Measurements from ENCODE around the gene ZNF813.
"Not testable (repeated sequence)": the region's sequence is repeated elsewhere in the genome, so short reads cannot be mapped to it uniquely, and the experiment has no call there.

Gene ZNF813

DNA sequence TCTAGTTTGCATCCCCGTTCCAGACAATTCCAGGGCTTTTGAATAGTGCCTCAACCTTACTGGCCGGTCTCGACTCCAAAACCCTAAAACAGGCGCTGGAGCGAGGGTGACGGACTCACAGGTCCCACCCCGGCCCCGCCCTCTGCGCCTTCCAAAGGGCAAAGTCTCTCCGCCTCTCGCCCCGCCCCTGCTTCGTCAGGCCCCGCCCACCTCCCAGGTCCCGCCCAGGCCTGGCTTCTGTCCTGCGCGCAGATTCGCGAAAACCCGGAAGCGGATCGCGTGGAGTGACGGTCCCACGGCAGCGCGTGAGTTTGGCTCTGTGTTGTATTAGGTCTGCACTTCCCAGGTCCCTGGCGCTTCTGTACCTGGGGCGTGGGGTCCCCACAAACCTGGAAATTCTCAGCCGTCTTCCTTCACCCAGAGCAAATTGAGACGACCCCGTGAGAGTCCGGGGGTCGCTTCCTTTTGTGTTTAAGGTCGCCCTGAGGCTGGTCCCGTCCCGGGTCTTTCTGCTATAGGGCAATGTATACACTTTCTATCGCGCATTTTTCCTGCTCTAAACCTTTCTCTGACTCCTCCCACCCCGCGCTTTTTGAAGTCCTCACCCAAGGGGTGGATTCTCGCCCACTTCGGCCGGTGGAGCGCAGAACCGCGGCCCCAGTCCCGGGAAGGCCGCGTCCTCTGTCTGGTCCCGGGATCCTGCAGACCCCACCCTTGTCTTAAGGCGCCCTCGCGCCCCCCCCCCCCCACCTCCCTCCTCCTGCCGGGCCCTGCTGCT, at the start of gene ZNF813:
ZNF813 (plus strand) TSS at position 249 of the 778 bp plus-strand sequence. CDS start 16,090 bp downstream, outside the sequence.
- DNase-seq = peak; percentile 64 to 74

DNA sequence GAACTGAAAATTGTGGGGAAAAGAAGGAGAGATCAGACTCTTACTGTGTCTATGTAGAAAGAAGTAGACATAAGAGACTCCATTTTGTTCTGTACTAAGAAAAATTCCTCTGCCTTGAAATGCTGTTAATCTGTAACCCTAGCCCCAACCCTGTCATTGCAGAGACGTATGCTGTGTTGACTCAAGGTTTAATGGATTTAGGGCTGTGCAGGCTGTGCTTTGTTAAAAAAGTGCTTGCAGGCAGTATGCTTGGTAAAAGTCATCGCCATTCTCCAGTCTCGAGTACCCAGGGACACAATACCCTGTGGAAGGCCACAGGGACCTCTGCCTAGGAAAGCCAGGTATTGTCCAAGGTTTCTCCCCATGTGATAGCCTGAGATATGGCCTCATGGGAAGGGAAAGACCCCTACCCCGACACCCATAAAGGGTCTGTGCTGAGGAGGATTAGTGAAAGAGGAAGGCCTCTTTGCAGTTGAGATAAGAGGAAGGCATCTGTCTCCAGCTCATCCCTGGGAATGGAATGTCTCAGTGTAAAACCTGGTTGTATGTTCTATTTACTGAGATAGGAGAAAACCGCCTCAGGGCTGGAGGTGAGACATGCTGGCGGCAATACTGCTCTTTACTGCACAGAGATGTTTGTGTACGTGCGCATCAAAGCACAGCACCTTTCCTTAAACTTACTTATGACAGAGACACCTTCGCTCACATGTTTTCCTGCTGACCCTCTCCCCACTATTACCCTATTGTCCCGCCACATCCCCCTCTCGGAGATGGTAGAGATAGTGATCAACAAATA, 46.8 kb upstream of the ZNF813 start:
- DNase-seq = not testable (repeated sequence)

DNA sequence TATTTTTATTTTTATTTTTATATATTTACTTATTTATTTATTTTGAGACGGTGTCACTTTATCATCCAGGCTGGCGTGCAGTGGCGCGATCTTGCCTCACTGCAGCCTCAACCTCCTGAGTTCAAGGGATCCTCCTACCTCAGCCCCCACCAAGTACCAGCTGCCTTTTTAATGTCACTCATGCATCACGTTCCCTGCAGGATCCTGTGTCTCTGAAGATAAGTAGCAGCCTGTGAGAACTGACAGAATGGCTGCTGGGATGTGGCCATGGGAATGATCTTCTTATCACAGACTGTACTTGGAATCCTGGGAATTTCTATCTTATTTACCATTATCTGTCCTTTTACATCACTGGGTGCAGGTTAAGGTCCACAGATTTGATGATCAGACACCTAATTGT, 45.0 kb upstream of the ZNF813 start:
- DNase-seq = no peak

DNA sequence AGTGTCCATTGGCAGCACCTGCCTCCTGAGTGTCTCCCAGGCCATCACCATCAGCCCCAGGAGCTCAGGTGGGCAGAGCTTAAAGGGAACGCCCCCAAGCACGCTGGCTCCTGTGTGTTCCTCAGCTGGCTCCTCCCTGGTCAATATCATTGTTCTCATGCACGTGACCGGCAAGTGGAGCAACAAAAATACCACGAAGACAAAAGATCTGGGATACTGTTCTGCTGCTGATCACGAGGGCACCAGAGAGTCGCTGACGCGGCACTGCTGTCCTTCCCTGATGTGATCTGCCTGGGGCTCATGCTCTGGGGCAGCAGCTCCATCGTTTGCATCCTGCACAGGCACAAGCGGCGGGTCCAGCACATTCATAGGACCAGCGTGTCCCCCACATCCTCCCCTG, 44.5 kb upstream of the ZNF813 start:
- DNase-seq = not testable (repeated sequence)

DNA sequence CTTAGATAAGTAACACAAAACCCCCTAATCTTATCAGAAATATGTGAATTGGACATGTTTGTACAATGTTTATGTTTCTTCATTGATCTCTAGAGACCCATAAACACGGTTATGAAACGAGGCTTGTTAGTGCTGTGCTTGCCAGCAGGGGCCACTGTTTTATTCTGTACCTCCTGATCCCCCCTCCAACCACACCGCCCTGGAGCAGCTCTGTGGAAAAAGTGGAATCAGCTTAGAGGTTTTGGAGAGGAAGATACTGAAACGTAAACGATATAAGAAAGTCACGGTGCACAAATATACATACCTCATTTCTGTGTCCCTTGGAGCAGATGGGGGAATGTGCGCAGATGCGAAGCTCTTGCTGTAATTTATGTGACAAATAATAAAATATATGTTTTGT, 43.9 kb upstream of the ZNF813 start:
- DNase-seq = peak in 1 of 2 experiments; percentile 11

DNA sequence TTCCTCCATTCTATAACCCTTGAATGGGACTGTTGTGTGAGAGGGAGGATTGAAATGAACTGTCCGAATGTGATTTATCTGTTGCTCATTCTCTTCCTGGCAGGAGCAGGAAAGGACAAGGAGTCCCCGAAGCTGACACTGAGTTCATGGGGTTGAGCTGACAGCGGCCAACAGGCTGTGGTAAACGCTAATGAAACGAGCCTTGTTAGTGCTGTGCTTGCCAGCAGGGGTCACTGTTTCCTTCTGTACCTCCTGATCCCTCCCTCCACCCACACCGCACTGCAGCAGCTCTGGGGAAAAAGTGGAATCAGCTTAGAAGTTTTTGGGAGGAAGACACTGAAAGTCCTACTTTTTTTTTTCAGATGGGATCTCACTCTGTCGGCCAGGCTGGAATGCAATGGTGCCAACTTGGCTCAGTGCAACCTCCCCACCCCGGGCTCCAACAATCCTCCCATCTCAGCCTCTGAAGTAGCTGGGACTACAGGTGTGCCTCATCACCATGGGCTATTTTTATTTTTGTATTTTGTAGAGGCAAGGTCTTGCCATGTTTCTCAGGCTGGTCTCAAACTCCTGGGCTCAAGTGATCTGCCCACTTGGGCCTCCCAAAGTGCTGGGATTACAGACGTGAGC, 42.5 kb upstream of the ZNF813 start:
- peak; percentile 19 to 31 for DNase-seq

DNA sequence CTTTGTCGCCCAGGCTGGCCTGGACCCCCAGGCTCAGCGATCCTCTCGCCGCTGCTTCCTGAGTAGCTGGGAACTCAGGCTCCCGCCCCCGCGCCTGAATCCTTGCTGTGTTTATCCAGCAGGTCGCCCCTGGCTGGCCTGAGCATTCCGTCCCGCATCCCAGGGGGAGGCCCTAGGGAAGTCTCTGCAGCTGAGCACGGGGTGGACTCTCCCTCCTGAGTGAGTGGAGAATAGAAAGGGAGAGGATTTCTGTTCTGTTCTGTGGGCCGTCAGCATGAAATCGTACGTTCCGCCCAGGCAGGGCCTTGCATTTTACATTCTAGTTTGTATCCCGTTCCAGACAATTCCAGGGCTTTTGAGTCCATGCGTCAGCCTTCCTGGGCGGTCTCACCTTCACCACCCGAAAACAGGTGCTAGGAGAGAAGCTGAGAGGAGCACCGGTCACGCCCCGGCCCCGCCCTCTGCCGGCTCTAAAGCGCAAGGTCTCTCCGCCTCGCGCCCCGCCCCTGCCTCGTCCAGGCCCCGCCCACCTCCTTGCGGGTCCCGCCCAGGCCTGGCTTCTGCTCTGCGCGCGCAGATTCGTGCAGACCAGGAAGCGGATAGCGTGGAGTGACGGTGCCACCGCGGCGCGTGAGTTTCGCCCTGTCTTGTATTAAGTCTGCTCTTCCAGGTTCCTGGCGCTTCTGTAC, 36.0 kb upstream of the ZNF813 start, which contains the start of gene ZNF761:
ZNF761 (plus strand) TSS at position 586 of the 689 bp plus-strand sequence. CDS start 15,285 bp downstream, outside the sequence.
- DNase-seq = peak; percentile 89 to 90

DNA sequence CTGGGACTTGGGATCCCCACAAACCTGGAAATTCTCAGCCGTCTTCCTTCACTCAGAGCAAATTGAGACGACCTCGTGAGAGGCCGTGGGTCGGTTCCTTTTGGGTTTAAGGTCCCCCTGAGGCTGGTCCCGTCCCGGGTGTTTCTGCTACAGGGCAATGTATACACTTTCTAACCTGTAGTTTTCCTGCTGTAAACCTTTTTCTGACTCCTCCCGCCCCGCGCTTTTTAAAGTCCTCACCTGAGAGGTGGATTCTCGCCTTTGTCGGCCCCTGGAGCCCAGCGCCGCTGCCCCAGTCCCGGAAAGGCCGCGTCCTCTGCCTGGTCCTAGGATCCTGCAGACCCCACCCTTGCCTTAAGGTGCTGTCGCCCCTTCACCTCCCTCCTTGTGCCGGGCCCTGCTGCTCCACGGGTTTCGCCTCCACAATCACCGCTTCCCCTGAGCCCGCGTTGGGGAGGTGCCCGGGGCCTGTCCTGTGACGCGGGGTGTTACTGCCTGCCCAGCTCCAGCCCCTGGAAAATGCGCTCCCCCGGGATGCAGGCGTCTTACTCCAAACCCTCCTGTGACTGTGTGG, 35.4 kb upstream of the ZNF813 start:
- DNase-seq = peak in 1 of 2 experiments; percentile 2

DNA sequence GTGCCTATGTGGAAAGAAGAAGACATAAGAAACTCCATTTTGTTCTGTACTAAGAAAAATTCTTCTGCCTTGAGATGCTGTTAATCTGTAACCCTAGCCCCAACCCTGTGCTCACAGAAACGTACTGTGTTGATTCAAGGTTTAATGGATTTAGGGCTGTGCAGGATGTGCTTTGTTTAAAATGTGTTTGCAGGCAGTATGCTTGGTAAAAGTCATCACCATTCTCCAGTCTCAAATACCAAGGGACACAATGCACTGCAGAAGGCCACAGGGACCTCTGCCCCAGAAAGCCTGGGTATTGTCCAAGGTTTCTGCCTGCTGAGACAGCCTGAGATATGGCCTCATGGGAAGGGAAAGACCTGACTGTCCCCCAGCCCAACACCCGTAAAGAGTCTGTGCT, 23.7 kb upstream of the ZNF813 start:
- DNase-seq = not testable (repeated sequence)

DNA sequence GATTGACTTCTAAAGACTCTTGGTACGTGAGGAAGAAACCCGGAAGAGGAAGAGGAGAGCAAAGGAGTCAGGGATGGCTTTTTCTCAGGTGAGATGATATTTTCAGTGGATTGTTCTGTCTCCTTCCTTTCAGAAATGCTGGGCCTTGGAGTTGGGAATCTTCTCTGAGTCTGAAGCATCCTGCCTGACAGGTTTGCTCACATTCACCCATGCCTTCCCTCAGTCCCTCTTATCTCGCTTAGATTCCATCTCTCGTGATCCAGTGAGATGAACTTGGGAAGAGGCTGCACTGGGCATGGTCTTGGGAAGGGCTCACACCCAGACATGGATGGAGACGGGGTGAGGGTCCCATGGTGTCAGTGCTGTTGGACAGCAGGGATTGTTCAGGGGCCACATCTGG, 20.3 kb upstream of the ZNF813 start:
- DNase-seq = not testable (repeated sequence)

DNA sequence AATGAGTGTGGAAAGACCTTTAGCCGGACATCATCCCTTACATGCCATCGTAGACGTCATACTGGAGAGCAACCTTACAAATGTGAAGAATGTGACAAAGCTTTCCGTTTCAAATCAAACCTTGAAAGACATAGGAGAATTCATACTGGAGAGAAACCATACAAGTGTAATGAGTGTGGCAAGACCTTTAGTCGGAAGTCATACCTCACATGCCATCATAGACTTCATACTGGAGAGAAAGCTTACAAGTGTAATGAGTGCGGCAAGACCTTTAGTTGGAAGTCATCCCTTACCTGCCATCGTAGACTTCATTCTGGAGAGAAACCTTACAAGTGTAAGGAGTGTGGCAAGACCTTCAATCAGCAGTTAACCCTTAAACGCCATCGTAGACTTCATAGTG, 11.7 kb upstream of the ZNF813 start:
- no peak for DNase-seq

DNA sequence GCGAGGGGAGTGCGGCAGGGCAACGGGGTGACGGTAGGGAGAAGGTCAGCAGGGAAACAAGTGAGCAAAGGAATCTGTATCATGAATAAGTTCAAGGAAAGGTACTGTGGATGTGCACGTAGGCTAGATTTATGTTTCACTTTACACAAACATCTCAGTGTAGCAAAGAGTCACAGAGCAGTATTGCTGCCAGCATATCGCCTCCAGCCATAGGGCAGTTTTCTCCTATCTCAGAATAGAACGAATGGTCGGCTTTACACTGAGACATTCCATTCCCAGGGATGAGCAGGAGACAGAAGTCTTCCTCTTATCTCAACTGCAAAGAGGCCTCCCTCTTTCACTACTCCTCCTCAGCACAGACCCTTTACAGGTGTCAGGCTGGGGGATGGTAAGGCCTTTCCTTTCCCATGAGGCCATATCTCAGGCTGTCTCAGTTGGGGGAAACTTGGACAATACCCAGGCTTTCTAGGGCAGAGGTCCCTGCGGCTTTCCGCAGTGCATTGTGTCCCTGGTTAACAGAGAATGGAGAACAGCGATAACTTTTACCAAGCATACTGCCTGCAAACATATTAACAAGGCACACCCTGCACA, 7.3 kb upstream of the ZNF813 start:
- not testable (repeated sequence) for DNase-seq

DNA sequence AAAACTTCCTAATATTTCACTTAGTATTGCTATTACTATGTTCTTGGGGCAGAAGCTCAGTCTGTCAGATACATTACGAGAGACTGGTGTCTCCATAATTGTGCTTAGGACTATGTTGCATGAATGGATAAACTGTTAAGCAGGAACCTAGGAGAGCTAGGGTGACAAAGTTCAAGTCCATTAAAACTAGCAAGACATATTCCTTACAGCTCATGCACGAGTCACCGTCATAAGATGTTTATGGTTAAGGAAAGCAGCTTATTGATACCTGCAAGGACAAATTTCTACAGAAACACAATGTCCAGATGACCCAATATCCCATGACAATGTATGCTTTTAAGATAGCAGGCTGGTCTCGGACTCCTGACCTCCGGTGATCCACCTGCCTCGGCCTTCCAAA, 5.7 kb upstream of the ZNF813 start:
- DNase-seq = no peak

DNA sequence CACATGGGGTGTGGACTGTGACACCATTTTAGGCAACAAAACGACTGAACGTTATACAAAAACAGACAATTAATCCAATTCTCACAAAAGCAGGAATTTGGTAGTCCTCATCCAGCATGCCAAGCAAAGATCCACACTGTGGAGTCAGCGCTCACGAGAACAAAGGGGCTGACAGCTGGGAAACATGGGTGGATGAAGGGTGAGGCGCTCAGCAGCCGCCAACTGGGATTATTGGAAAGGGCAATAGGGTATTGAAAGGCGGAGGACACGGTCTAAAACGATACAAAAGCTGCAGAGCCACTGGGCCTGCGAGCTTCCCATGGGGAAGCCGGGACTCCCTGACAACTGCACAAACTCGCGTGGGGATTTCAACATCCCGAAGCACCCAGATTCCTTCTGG, 4.7 kb upstream of the ZNF813 start:
- no peak for DNase-seq

DNA sequence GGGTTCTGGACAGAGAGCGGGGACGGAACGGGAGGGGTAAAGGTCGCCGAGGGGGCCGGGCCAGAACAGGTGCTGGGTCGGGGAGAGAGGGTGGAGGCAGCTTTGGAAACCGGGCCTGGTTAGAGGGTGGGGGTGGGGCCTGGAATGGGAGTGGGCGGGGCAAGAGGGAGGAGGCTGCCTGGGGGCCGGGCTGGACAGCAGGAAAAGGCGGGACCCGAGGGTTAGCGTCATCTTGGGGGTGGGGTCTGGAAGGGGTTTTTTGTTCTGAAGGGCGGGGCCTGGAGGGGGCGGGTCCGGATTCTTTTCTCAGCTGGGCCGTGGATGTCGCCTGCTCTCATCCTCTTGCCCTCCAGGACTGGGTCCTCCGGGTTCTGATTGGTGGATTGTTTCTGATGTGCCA, 4.3 kb upstream of the ZNF813 start:
- no peak for DNase-seq

DNA sequence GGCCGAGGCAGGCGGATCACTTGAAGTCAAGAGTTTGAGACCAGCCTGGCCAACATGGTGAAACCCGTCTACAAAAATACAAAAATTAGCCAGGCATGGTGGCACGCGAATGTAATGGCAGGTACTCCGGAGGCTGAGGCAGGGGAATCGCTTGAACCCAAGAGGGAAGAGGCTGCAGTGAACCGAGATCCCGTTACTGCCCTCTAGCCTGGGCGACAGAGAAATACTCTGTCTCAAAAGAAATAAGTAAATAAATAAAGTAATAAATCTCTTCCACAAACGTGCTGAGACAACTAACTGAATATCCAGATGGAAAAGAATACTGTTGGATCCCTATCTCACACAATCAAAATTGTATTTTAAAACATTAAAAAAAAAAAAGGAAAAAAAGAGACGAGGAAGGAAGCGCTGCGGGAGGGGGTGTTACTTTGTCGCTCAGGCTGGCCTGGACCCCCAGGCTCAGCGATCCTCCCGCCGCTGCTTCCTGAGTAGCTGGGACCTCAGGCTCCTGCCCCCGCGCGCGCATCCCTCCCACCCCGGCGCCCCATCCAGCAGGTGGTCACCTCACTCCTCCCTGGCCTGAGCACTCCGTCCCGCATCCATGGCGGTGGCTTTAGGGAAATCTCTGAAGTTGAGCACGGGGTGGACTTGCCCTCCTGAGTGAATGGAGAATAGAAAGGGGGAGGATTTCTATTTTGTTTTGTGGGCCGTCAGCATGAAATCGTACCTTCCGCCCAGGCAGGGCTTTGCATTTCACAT, 628 bp upstream of the ZNF813 start:
- DNase-seq = no peak

DNA sequence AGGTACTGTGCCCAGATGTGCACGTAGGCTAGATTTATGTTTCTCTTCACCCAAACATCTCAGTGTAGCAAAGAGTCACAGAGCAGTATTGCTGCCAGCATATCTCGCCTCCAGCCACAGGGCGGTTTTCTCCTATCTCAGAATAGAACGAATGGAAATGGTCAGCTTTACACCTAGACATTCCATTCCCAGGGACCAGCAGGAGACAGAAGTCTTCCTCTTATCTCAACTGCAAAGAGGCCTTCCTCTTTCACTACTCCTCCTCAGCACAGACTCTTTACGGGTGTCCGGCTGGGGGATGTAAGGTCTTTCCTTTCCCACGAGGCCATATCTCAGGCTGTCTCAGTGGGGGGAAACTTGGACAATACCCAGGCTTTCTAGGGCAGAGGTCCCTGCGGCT, 1.1 kb downstream of the ZNF813 start:
- not testable (repeated sequence) for DNase-seq

DNA sequence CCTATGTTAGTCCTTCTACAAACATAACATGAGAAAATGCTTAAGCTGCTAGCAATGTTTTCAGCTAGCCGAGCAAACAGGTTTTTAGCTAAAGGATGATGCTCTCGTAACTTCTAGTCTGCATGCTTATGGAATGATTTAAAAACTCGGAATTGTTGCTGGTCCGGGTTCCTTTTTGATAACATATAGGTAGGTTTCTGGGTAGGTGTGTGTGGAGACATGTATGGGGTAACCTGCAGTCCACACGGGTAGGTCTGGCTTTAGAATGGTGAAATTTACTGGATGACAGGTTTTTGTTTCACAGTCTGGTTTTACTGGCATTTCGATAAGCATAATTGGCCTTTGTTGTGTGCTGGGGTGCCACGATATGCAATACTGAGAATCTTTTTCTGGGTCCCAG, 4.4 kb downstream of the ZNF813 start:
- no peak for DNase-seq

DNA sequence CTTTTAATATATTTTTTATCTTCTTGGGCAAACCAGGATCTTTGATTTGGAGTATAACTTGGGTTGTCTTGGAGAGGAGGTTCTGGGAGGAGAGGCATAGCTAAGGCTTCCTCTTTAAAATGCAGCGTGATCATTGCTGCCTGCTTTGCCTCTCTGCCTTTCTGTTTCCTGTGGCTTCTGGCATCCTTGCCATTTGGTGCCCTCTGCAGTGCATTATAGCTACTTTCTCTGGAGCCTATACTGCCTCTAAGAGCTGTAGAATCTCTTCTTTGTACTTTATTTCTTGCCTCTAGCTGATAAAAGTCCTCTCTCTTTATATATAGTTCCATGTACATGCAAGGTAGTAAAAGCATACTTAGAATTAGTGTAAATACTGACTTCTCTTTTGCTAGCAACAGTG, 7.3 kb downstream of the ZNF813 start:
- not testable (repeated sequence) for DNase-seq

DNA sequence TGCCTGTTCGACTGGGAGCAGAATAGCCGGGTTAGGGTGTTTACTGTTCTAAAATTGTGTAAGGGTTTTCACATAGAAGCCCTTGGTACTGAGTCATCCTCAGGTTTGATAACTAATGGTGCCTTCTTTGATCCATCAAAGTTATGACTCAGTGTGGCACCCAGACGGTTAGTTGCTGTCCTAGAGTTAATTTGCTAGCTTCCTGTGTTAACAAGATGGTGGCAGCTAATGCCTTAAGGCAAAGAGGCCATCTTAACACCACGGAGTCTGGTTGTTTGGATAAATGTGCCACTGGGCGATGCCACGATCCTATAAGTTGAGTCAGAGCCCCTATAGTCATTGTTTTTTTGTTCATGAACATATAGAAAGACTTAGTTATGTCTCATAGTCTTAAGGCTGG, 7.9 kb downstream of the ZNF813 start:
- not testable (repeated sequence) for DNase-seq

DNA sequence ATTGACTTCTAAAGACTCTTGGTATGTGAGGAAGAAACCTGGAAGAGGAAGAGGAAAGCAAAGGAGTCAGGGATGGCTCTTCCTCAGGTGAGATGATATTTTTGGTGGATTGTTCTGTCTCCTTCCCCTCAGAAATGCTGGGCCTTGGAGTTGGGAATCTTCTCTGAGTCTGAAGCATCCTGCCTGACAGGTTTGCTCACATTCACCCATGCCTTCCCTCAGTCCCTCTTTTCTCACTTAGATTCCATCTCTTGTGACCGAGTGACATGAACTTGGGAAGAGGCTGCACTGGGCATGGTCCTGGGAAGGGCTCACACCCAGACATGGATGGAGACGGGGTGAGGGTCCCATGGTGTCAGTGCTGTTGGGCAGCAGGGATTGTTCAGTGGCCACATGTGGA, 16.2 kb downstream of the ZNF813 start:
- DNase-seq = not testable (repeated sequence)

All from SHP77 (cell line).